H9 (cell line): Measurements from ENCODE around the gene TNIK. TPM values are rescaled to one million over a fixed set of nuclear protein-coding genes. Genes with fewer than 3 reads are reported as not detected.

Experiments
- DNase-seq: peaks from one replicate; pipeline ENCODE4 v3.0.0-alpha.2; 2017
- H2AFZ ChIP-seq: one replicate; pipeline ENCODE4 v1.6.1; 2013; ENCODE audit warnings: mild to moderate bottlenecking, low read length, control low read depth, moderate library complexity
- H2AK5ac ChIP-seq: 2 replicates; pipeline ENCODE4 v1.6.1; 2013; ENCODE audit warnings: low read length, control low read depth, mixed read lengths; ENCODE audit not compliant: insufficient read length
- H2BK120ac ChIP-seq: one replicate; pipeline ENCODE4 v1.6.1; 2013; ENCODE audit warnings: low read depth, mild to moderate bottlenecking, low read length, control low read depth, inconsistent platforms; ENCODE audit not compliant: poor library complexity, severe bottlenecking
- H2BK12ac ChIP-seq: 2 replicates; pipeline ENCODE4 v1.6.1; 2013; ENCODE audit warnings: low read length, control low read depth, mixed read lengths, low read depth; ENCODE audit not compliant: insufficient read length
- H2BK15ac ChIP-seq: 2 replicates; pipeline ENCODE4 v1.6.1; 2013; ENCODE audit warnings: low read depth, low read length, control low read depth
- H2BK20ac ChIP-seq: one replicate; pipeline ENCODE4 v1.6.1; 2013; ENCODE audit warnings: low read depth, mild to moderate bottlenecking, low read length, control low read depth, inconsistent platforms; ENCODE audit not compliant: poor library complexity, severe bottlenecking
- H2BK5ac ChIP-seq: 2 replicates; pipeline ENCODE4 v1.6.1; 2013; ENCODE audit warnings: low read length, control low read depth, mixed read lengths; ENCODE audit not compliant: insufficient read length
- H3K14ac ChIP-seq: 2 replicates; pipeline ENCODE4 v1.6.1; 2013; ENCODE audit warnings: low read length, control low read depth; ENCODE audit not compliant: insufficient read depth
- H3K18ac ChIP-seq: 2 replicates; pipeline ENCODE4 v1.6.1; 2013; ENCODE audit warnings: low read depth, mild to moderate bottlenecking, mixed read lengths, low read length, control low read depth; ENCODE audit not compliant: insufficient read length
- H3K23ac ChIP-seq: 2 replicates; pipeline ENCODE4 v1.6.1; 2013; ENCODE audit warnings: low read length, control low read depth, mixed read lengths, low read depth; ENCODE audit not compliant: insufficient read length
- H3K23me2 ChIP-seq: 2 replicates; pipeline ENCODE4 v1.6.1; 2013; ENCODE audit warnings: low read depth, mild to moderate bottlenecking, mixed read lengths, low read length, control low read depth; ENCODE audit not compliant: insufficient read length, poor library complexity, severe bottlenecking
- H3K27ac ChIP-seq: 2 replicates; pipeline ENCODE4 v1.5.1; 2013; ENCODE audit warnings: low read length, control low read depth, mixed read lengths, low read depth; ENCODE audit not compliant: insufficient read length
- H3K27me3 ChIP-seq: 2 replicates; pipeline ENCODE4 v1.6.1; 2013; ENCODE audit warnings: low read length, control low read depth, inconsistent platforms; ENCODE audit not compliant: insufficient read depth
- H3K4ac ChIP-seq: 2 replicates; pipeline ENCODE4 v1.6.1; 2013; ENCODE audit warnings: low read depth, mild to moderate bottlenecking, control low read depth, inconsistent platforms, low read length, moderate library complexity
- H3K4me1 ChIP-seq: 2 replicates; pipeline ENCODE4 v1.6.1; 2013; ENCODE audit warnings: low read length, control low read depth, inconsistent platforms; ENCODE audit not compliant: insufficient read depth
- H3K4me2 ChIP-seq: 2 replicates; pipeline ENCODE4 v1.6.1; 2013; ENCODE audit warnings: low read length, control low read depth, mixed read lengths; ENCODE audit not compliant: insufficient read length, insufficient read depth
- H3K56ac ChIP-seq: 2 replicates; pipeline ENCODE4 v1.6.1; 2013; ENCODE audit warnings: low read depth, mild to moderate bottlenecking, mixed read lengths, low read length, control low read depth; ENCODE audit not compliant: insufficient read length
- H3K79me1 ChIP-seq: 2 replicates; pipeline ENCODE4 v1.6.1; 2013; ENCODE audit warnings: low read depth, mild to moderate bottlenecking, moderate library complexity, low read length, control low read depth, inconsistent platforms; ENCODE audit not compliant: insufficient read depth, poor library complexity, severe bottlenecking
- H3K79me2 ChIP-seq: 2 replicates; pipeline ENCODE4 v1.6.1; 2013; ENCODE audit warnings: low read length, control low read depth, inconsistent platforms; ENCODE audit not compliant: insufficient read depth
- H3K9ac ChIP-seq: 2 replicates; pipeline ENCODE4 v1.6.1; 2013; ENCODE audit warnings: low read length, control low read depth, mixed read lengths; ENCODE audit not compliant: insufficient read length; ENCODE audit errors: extremely low read depth
- H3K9me3 ChIP-seq: one replicate; pipeline ENCODE4 v1.6.1; 2013; ENCODE audit warnings: low read depth, low read length, inconsistent platforms; ENCODE audit not compliant: control insufficient read depth
- H3T11ph ChIP-seq: one replicate; pipeline ENCODE4 v1.6.1; 2013; ENCODE audit warnings: mild to moderate bottlenecking, low read length, control low read depth, inconsistent platforms
- H4K20me1 ChIP-seq: one replicate; pipeline ENCODE4 v1.6.1; 2013; ENCODE audit not compliant: control insufficient read depth, insufficient read length, insufficient read depth
- H4K5ac ChIP-seq: 2 replicates; pipeline ENCODE4 v1.6.1; 2013; ENCODE audit warnings: low read depth, mild to moderate bottlenecking, mixed read lengths, low read length, control low read depth; ENCODE audit not compliant: insufficient read length
- H4K8ac ChIP-seq: replicated peaks from 2 replicates; pipeline ENCODE4 v1.6.1; 2013; ENCODE audit warnings: low read length, control low read depth, mixed read lengths, low read depth; ENCODE audit not compliant: insufficient read length
- H4K91ac ChIP-seq: 2 replicates; pipeline ENCODE4 v1.6.1; 2013; ENCODE audit warnings: low read depth, mild to moderate bottlenecking, moderate library complexity, mixed read lengths, low read length, control low read depth; ENCODE audit not compliant: insufficient read length
- H3K27ac Mint-ChIP-seq, 3 experiments: 2 replicates in 2 of 3; 3 replicates in 1 of 3; pipeline ENCODE4 v1.8.0; 2020 to 2021; ENCODE audit warnings: mixed read lengths in 3 of 3, mild to moderate bottlenecking in 1 of 3, moderate library complexity in 1 of 3
- H3K27me3 Mint-ChIP-seq: 2 replicates; pipeline ENCODE4 v1.8.0; 2021; ENCODE audit warnings: low read depth, mild to moderate bottlenecking, moderate library complexity, mixed read lengths
- H3K36me3 Mint-ChIP-seq, 3 experiments: 2 replicates in 2 of 3; 3 replicates in 1 of 3; pipeline ENCODE4 v1.8.0; 2020 to 2021; ENCODE audit warnings: low read depth in 3 of 3, mixed read lengths in 3 of 3; ENCODE audit not compliant: insufficient read depth in 1 of 3
- H3K4me1 Mint-ChIP-seq, 2 experiments: 2 replicates each; pipeline ENCODE4 v1.8.0; 2020; ENCODE audit warnings: mixed read lengths in 2 of 2
- H3K4me3 Mint-ChIP-seq, 2 experiments: 2 replicates in 1 of 2; 3 replicates in 1 of 2; pipeline ENCODE4 v1.8.0; 2020 to 2021; ENCODE audit warnings: mild to moderate bottlenecking in 2 of 2, mixed read lengths in 2 of 2, moderate library complexity in 1 of 2
- H3K9me3 Mint-ChIP-seq, 2 experiments: 2 replicates in 1 of 2; 3 replicates in 1 of 2; pipeline ENCODE4 v1.8.0; 2020; ENCODE audit warnings: mild to moderate bottlenecking in 2 of 2, mixed read lengths in 2 of 2, moderate library complexity in 1 of 2
- WGBS: extraction: QIAGEN DNeasy Blood & Tissue Kit; methylation state at CpG from one replicate; pipeline ENCODE4 v1.1.7; 2013; ENCODE audit warnings: missing lambda C conversion rate, low lambda C conversion rate, mixed read lengths; ENCODE audit not compliant: insufficient read length; ENCODE audit errors: extremely low coverage; 5-methylcytosine and 5-hydroxymethylcytosine counted together
- total RNA-seq: library from RNA; stranded (reverse); gene quantifications from 2 replicates; pipeline ENCODE4 v1.2.1, GENCODE V29; 2021
- TF ChIP-seq, protein P1 (sequence below): fragments of 200-600 bp; sonication (generic); conservative IDR thresholded peaks from 3 replicates; pipeline ENCODE4 v1.8.0; 2021; ENCODE audit warnings: antibody characterized with exemption, mild to moderate bottlenecking

The TNIK gene
- total RNA-seq, 1 experiment from 2014 or later: 15.9 TPM

DNA sequence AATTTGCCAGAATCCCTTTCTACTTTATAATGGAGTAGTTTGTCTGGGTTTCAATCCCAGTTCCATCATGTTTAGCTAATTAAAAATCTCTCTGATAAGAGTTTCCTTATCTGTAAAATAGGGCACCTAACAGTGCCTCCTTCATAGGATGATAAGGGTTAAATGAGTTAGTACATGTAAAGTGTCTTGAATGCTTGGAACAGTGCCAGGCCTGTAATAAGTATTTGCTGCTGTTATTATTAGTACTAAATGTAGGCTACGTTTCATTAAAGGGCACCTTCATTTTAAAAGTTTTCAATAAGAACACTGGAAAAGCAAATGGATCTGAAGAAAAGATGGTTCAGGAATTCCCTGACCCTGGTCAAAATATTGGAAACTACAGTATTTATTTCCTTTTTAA lies 421.9 kb downstream of the TNIK start:
- no peak overlapping the region for H3T11ph ChIP-seq
- H3K14ac ChIP-seq: no peak overlapping the region
- no peak for DNase-seq
- H3K27me3 ChIP-seq: no peaks in the 10 kb centered on the region
- no peak overlapping the region for H2BK12ac ChIP-seq
- no peaks in the 10 kb centered on the region for H4K20me1 ChIP-seq
- no CpG with 5 or more reads among the region's 1 CpG for WGBS
- no peaks in the 10 kb centered on the region for H3K4me1 ChIP-seq
- H4K8ac ChIP-seq: no peak overlapping the region
- no peaks in the 10 kb centered on the region for H3K9me3 ChIP-seq
- no peak overlapping the region for H2BK5ac ChIP-seq
- H3K27ac Mint-ChIP-seq: no peak overlapping the region
- H3K4me3 Mint-ChIP-seq: no peak overlapping the region
- H3K18ac ChIP-seq: no peak overlapping the region
- H2BK120ac ChIP-seq: no peak overlapping the region
- H3K4ac ChIP-seq: no peak overlapping the region
- no peaks in the 10 kb centered on the region for H3K79me2 ChIP-seq
- H2AK5ac ChIP-seq: no peak overlapping the region
- no peak overlapping the region for H3K9ac ChIP-seq
- no peak overlapping the region for H4K91ac ChIP-seq
- no peaks in the 10 kb centered on the region for H3K9me3 Mint-ChIP-seq
- H3K27ac ChIP-seq: no peak overlapping the region
- no peaks in the 10 kb centered on the region for H3K36me3 Mint-ChIP-seq
- H3K4me1 Mint-ChIP-seq: peaks cover 12 to 13% of the 10 kb centered on the region in 2 experiments
- TF ChIP-seq, protein P1, sequence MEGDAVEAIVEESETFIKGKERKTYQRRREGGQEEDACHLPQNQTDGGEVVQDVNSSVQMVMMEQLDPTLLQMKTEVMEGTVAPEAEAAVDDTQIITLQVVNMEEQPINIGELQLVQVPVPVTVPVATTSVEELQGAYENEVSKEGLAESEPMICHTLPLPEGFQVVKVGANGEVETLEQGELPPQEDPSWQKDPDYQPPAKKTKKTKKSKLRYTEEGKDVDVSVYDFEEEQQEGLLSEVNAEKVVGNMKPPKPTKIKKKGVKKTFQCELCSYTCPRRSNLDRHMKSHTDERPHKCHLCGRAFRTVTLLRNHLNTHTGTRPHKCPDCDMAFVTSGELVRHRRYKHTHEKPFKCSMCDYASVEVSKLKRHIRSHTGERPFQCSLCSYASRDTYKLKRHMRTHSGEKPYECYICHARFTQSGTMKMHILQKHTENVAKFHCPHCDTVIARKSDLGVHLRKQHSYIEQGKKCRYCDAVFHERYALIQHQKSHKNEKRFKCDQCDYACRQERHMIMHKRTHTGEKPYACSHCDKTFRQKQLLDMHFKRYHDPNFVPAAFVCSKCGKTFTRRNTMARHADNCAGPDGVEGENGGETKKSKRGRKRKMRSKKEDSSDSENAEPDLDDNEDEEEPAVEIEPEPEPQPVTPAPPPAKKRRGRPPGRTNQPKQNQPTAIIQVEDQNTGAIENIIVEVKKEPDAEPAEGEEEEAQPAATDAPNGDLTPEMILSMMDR: no peak
- H2BK20ac ChIP-seq: no peak overlapping the region
- no peaks in the 10 kb centered on the region for H3K23me2 ChIP-seq
- H3K79me1 ChIP-seq: no peaks in the 10 kb centered on the region
- no peak overlapping the region for H2BK15ac ChIP-seq
- no peak overlapping the region for H2AFZ ChIP-seq
- no peak overlapping the region for H3K4me2 ChIP-seq
- no peak overlapping the region for H4K5ac ChIP-seq
- no peak overlapping the region for H3K23ac ChIP-seq
- H3K56ac ChIP-seq: no peak overlapping the region
- no peaks in the 10 kb centered on the region for H3K27me3 Mint-ChIP-seq
